HEK293 (cell line): ENCODE data around the gene CBX8.

ENCODE experiments used
- GLI4 ChIP-seq: fragments of 450-650 bp; formaldehyde crosslinking; IDR thresholded peaks from 2 replicates; pipeline ENCODE4 v1.5.1; 2016; ENCODE audit warnings: missing biosample characterization, missing genetic modification characterization
- PRDM2 ChIP-seq: fragments of 450-650 bp; formaldehyde crosslinking; IDR thresholded peaks from 2 replicates; pipeline ENCODE4 v1.5.1; 2016; ENCODE audit warnings: missing biosample characterization, missing genetic modification characterization, borderline replicate concordance
- PRDM4 ChIP-seq: fragments of 450-650 bp; formaldehyde crosslinking; IDR thresholded peaks from 2 replicates; pipeline ENCODE4 v1.5.1; 2017; ENCODE audit warnings: missing biosample characterization, missing genetic modification characterization
- SCRT1 ChIP-seq: fragments of 450-650 bp; formaldehyde crosslinking; IDR thresholded peaks from 2 replicates; pipeline ENCODE4 v1.5.1; 2016; ENCODE audit warnings: missing biosample characterization, missing genetic modification characterization, borderline replicate concordance
- SP3 ChIP-seq: fragments of 450-650 bp; formaldehyde crosslinking; IDR thresholded peaks from 2 replicates; pipeline ENCODE4 v1.5.1; 2016; ENCODE audit warnings: missing biosample characterization, missing genetic modification characterization
- ZBTB20 ChIP-seq: fragments of 450-650 bp; formaldehyde crosslinking; IDR thresholded peaks from 2 replicates; pipeline ENCODE4 v1.5.1; 2016; ENCODE audit warnings: missing biosample characterization, missing genetic modification characterization
- ZBTB8A ChIP-seq: fragments of 450-650 bp; formaldehyde crosslinking; IDR thresholded peaks from 2 replicates; pipeline ENCODE4 v1.5.1; 2016; ENCODE audit warnings: missing biosample characterization, missing genetic modification characterization
- ZFP3 ChIP-seq: fragments of 450-650 bp; formaldehyde crosslinking; IDR thresholded peaks from 2 replicates; pipeline ENCODE4 v1.5.1; 2016; ENCODE audit warnings: low read depth, missing biosample characterization, missing genetic modification characterization
- ZFP41 ChIP-seq: fragments of 450-650 bp; formaldehyde crosslinking; IDR thresholded peaks from 2 replicates; pipeline ENCODE4 v1.5.1; 2016; ENCODE audit warnings: missing biosample characterization, missing genetic modification characterization, borderline replicate concordance
- ZNF146 ChIP-seq: fragments of 450-650 bp; formaldehyde crosslinking; IDR thresholded peaks from 2 replicates; pipeline ENCODE4 v1.5.1; 2016; ENCODE audit warnings: missing biosample characterization, missing genetic modification characterization
- ZNF155 ChIP-seq: fragments of 450-650 bp; formaldehyde crosslinking; IDR thresholded peaks from 2 replicates; pipeline ENCODE4 v1.5.1; 2016; ENCODE audit warnings: missing biosample characterization, missing genetic modification characterization
- ZNF169 ChIP-seq: fragments of 450-650 bp; formaldehyde crosslinking; IDR thresholded peaks from 2 replicates; pipeline ENCODE4 v1.5.1; 2016; ENCODE audit warnings: missing biosample characterization, missing genetic modification characterization
- ZNF175 ChIP-seq: fragments of 450-650 bp; formaldehyde crosslinking; IDR thresholded peaks from 2 replicates; pipeline ENCODE4 v1.5.1; 2016; ENCODE audit warnings: missing biosample characterization, missing genetic modification characterization
- ZNF311 ChIP-seq: fragments of 450-650 bp; formaldehyde crosslinking; IDR thresholded peaks from 2 replicates; pipeline ENCODE4 v1.5.1; 2017; ENCODE audit warnings: missing biosample characterization, missing genetic modification characterization, borderline replicate concordance
- ZNF48 ChIP-seq: fragments of 450-650 bp; formaldehyde crosslinking; IDR thresholded peaks from 2 replicates; pipeline ENCODE4 v1.5.1; 2016; ENCODE audit warnings: missing biosample characterization, missing genetic modification characterization
- ZNF488 ChIP-seq: fragments of 450-650 bp; formaldehyde crosslinking; IDR thresholded peaks from 2 replicates; pipeline ENCODE4 v1.5.1; 2016; ENCODE audit warnings: missing biosample characterization, missing genetic modification characterization
- ZNF544 ChIP-seq: fragments of 450-650 bp; formaldehyde crosslinking; IDR thresholded peaks from 2 replicates; pipeline ENCODE4 v1.5.0; 2017; ENCODE audit warnings: missing biosample characterization, missing genetic modification characterization
- ZNF639 ChIP-seq: fragments of 450-650 bp; formaldehyde crosslinking; IDR thresholded peaks from 2 replicates; pipeline ENCODE4 v1.5.1; 2016; ENCODE audit warnings: missing biosample characterization, missing genetic modification characterization
- ZNF658 ChIP-seq: fragments of 450-650 bp; formaldehyde crosslinking; IDR thresholded peaks from 2 replicates; pipeline ENCODE4; 2016; ENCODE audit warnings: missing biosample characterization, missing genetic modification characterization
- ZNF692 ChIP-seq: fragments of 450-650 bp; formaldehyde crosslinking; IDR thresholded peaks from 2 replicates; pipeline ENCODE4 v1.5.1; 2016; ENCODE audit warnings: missing biosample characterization, missing genetic modification characterization
- ZNF776 ChIP-seq: fragments of 450-650 bp; formaldehyde crosslinking; IDR thresholded peaks from 2 replicates; pipeline ENCODE4 v1.5.0; 2017; ENCODE audit warnings: missing biosample characterization, missing genetic modification characterization, borderline replicate concordance
- ZNF792 ChIP-seq: fragments of 450-650 bp; formaldehyde crosslinking; IDR thresholded peaks from 2 replicates; pipeline ENCODE4 v1.5.1; 2016; ENCODE audit warnings: missing biosample characterization, missing genetic modification characterization
- ZNF843 ChIP-seq: fragments of 450-650 bp; formaldehyde crosslinking; IDR thresholded peaks from 2 replicates; pipeline ENCODE4 v1.5.1; 2016; ENCODE audit warnings: missing biosample characterization, missing genetic modification characterization

The CBX8 gene

GRCh38 chr17:79844869-79845600 lies 48.2 kb upstream of the CBX8 start (continued):
- TF ChIP-seq ZNF639 (no peak), SP3 (tag by site-specific recombination) (peak; percentile 52), ZNF146 (tag by site-specific recombination) (no peak), ZNF792 (tag by site-specific recombination) (no peak), SCRT1 (tag by site-specific recombination) (no peak), GLI4 (tag by site-specific recombination) (no peak), ZFP3 (no peak), ZBTB20 (tag by site-specific recombination) (peak; percentile 28; the same call in 1 of the 2 replicates), ZNF776 (no peak), ZNF544 (tag by site-specific recombination) (no peak), ZNF155 (tag by site-specific recombination) (no peak), ZNF48 (no peak), ZNF175 (tag by site-specific recombination) (no peak), ZNF843 (tag by site-specific recombination) (no peak), ZFP41 (tag by site-specific recombination) (no peak), PRDM4 (tag by site-specific recombination) (no peak), ZNF692 (no peak), PRDM2 (tag by site-specific recombination) (no peak), ZNF311 (tag by site-specific recombination) (no peak), ZBTB8A (tag by site-specific recombination) (peak; percentile 80), ZNF658 (tag by site-specific recombination) (no peak), ZNF169 (no peak), ZNF488 (tag by site-specific recombination) (no peak)
